ENCODE results near the gene RIT2.
"Not testable (repeated sequence)": the region's sequence is repeated elsewhere in the genome, so short reads cannot be mapped to it uniquely, and the experiment has no call there.

The RIT2 gene

GRCh38 chr18:42822711-42823110 lies 292.8 kb downstream of the RIT2 start:
- DNase-seq (ENCODE audit: insufficient read length): no peak
- no peak for FAIRE-seq
- TF ChIP-seq POLR2A (IDR thresholded peaks at IDR 0.05; ENCODE audit: low read depth, low read length) (no peak), TAF1 (IDR thresholded peaks at IDR 0.05; ENCODE audit: borderline replicate concordance, low read depth, low read length) (no peak), POLR2AphosphoS5 (IDR thresholded peaks at IDR 0.05; ENCODE audit: low read depth, low read length) (no peak)

DNA sequence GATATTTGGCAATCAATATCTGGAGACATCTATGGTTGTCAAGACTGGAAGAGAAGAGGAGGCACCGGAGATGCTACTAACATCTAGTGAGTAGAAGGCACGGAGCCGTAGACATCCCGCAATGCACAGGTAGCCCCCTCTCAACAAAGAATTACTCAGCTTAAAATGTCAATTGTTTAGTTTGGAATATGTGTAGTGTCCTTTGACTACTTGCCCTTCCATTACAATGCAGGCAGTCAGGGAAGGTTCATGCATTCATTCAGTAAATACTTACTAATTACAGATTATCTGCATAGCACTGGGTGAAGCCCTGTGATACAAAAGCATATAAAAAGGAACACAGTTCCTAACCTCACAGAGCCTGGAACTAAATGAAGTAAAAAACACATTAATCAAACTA lies 294.0 kb downstream of the RIT2 start:
- no peak for TF ChIP-seq POLR2A (IDR thresholded peaks at IDR 0.05; ENCODE audit: low read depth, low read length)
- FAIRE-seq (no peak), DNase-seq (ENCODE audit: insufficient read length) (no peak)

- TF ChIP-seq POLR2A (IDR thresholded peaks at IDR 0.05; ENCODE audit: low read depth, low read length): no peak
- no peak for TF ChIP-seq POLR2AphosphoS5 (IDR thresholded peaks at IDR 0.05; ENCODE audit: low read depth, low read length)
- no peak for TF ChIP-seq TAF1 (IDR thresholded peaks at IDR 0.05; ENCODE audit: borderline replicate concordance, low read depth, low read length)
- DNase-seq (ENCODE audit: insufficient read length) (no peak), FAIRE-seq (no peak)
Observed at GRCh38 chr18:42814618-42815017, 300.9 kb downstream of the RIT2 start.

GRCh38 chr18:42814184-42814583 lies 301.3 kb downstream of the RIT2 start:
- no peak for FAIRE-seq
- no peak for TF ChIP-seq POLR2A (IDR thresholded peaks at IDR 0.05; ENCODE audit: low read depth, low read length)
- no peak for TF ChIP-seq POLR2AphosphoS5 (IDR thresholded peaks at IDR 0.05; ENCODE audit: low read depth, low read length)
- no peak for TF ChIP-seq TAF1 (IDR thresholded peaks at IDR 0.05; ENCODE audit: borderline replicate concordance, low read depth, low read length)
- no peak for DNase-seq (ENCODE audit: insufficient read length)

- no peak for FAIRE-seq
- TF ChIP-seq POLR2AphosphoS5 (IDR thresholded peaks at IDR 0.05; ENCODE audit: low read depth, low read length) (no peak), POLR2A (IDR thresholded peaks at IDR 0.05; ENCODE audit: low read depth, low read length) (no peak), TAF1 (IDR thresholded peaks at IDR 0.05; ENCODE audit: borderline replicate concordance, low read depth, low read length) (no peak)
- DNase-seq (ENCODE audit: insufficient read length): no peak
Observed at GRCh38 chr18:42813570-42813969, 301.9 kb downstream of the RIT2 start.

DNA sequence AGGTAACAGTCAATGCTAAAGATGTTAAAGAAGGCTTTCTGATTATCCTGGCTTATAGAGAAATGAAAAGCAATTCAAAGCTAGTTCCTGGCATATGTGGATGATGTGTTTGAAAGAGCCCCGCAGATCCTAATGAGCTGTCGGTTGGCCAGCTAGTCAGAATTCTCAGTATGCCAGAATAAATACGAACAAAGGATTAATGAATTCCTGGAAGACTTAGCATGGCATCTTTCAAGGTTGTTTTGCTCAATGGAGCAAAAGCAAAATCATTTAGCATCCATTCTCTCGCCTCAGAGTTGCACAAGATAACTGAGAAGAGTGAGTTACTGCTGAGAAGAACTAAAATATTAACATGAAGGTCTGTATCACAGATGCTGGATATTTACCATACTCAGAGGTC lies 307.6 kb downstream of the RIT2 start:
- no peak for FAIRE-seq
- DNase-seq (ENCODE audit: insufficient read length): no peak
- TF ChIP-seq TAF1 (IDR thresholded peaks at IDR 0.05; ENCODE audit: borderline replicate concordance, low read depth, low read length): no peak
- TF ChIP-seq POLR2A (IDR thresholded peaks at IDR 0.05; ENCODE audit: low read depth, low read length): no peak
- TF ChIP-seq POLR2AphosphoS5 (IDR thresholded peaks at IDR 0.05; ENCODE audit: low read depth, low read length): no peak

- TF ChIP-seq POLR2A (IDR thresholded peaks at IDR 0.05; ENCODE audit: low read depth, low read length) (no peak), TAF1 (IDR thresholded peaks at IDR 0.05; ENCODE audit: borderline replicate concordance, low read depth, low read length) (no peak), POLR2AphosphoS5 (IDR thresholded peaks at IDR 0.05; ENCODE audit: low read depth, low read length) (no peak)
- DNase-seq (ENCODE audit: insufficient read length) (no peak), FAIRE-seq (no peak)
Observed at GRCh38 chr18:42801706-42802105, 313.8 kb downstream of the RIT2 start.

GRCh38 chr18:42798606-42799170 lies 316.8 kb downstream of the RIT2 start:
- TF ChIP-seq POLR2A (IDR thresholded peaks at IDR 0.05; ENCODE audit: low read depth, low read length) (no peak), TAF1 (IDR thresholded peaks at IDR 0.05; ENCODE audit: borderline replicate concordance, low read depth, low read length) (no peak)
- no peak for DNase-seq (ENCODE audit: insufficient read length)
- FAIRE-seq: no peak

DNA sequence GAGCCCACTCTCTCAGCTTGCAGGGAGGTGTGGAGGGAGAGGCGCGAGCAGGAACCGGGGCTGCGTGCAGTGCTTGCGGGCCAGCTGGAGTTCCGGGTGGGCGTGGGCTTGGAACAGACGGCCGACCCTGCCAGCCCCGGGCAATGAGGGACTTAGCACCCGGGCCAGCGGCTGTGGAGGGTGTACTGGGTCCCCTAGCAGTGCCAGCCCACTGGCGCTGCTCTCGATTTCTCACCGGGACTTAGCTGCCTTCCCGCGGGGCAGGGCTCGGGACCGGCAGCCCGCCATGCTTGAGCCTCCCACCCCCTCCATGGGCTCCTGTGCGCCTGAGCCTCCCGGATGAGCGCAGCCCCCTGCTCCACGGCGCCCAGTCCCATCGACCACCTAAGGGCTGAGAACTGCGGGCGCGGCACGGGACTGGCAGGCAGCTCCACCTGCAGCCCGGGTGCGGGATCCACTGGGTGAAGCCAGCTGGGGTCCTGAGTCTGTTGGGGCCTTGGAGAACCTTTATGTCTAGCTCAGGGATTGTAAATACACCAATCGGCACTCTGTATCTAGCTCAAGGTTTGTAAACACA lies 320.2 kb downstream of the RIT2 start:
- not testable (repeated sequence) for FAIRE-seq; DNase-seq (ENCODE audit: insufficient read length)

- TF ChIP-seq TAF1 (IDR thresholded peaks at IDR 0.05; ENCODE audit: borderline replicate concordance, low read depth, low read length): no peak
- no peak for TF ChIP-seq POLR2A (IDR thresholded peaks at IDR 0.05; ENCODE audit: low read depth, low read length)
- no peak for TF ChIP-seq POLR2AphosphoS5 (IDR thresholded peaks at IDR 0.05; ENCODE audit: low read depth, low read length)
- FAIRE-seq (no peak), DNase-seq (ENCODE audit: insufficient read length) (no peak)
Observed at GRCh38 chr18:42792731-42793130, 322.8 kb downstream of the RIT2 start.

- FAIRE-seq: no peak
- DNase-seq (ENCODE audit: insufficient read length): no peak
- TF ChIP-seq POLR2A (IDR thresholded peaks at IDR 0.05; ENCODE audit: low read depth, low read length): no peak
- TF ChIP-seq POLR2AphosphoS5 (IDR thresholded peaks at IDR 0.05; ENCODE audit: low read depth, low read length): no peak
- no peak for TF ChIP-seq TAF1 (IDR thresholded peaks at IDR 0.05; ENCODE audit: borderline replicate concordance, low read depth, low read length)
Observed at GRCh38 chr18:42784632-42785031, 330.9 kb downstream of the RIT2 start.

GRCh38 chr18:42782929-42783328 lies 332.6 kb downstream of the RIT2 start:
- DNase-seq (ENCODE audit: insufficient read length) (no peak), FAIRE-seq (no peak)
- TF ChIP-seq POLR2A (IDR thresholded peaks at IDR 0.05; ENCODE audit: low read depth, low read length) (no peak), POLR2AphosphoS5 (IDR thresholded peaks at IDR 0.05; ENCODE audit: low read depth, low read length) (no peak), TAF1 (IDR thresholded peaks at IDR 0.05; ENCODE audit: borderline replicate concordance, low read depth, low read length) (no peak)

DNA sequence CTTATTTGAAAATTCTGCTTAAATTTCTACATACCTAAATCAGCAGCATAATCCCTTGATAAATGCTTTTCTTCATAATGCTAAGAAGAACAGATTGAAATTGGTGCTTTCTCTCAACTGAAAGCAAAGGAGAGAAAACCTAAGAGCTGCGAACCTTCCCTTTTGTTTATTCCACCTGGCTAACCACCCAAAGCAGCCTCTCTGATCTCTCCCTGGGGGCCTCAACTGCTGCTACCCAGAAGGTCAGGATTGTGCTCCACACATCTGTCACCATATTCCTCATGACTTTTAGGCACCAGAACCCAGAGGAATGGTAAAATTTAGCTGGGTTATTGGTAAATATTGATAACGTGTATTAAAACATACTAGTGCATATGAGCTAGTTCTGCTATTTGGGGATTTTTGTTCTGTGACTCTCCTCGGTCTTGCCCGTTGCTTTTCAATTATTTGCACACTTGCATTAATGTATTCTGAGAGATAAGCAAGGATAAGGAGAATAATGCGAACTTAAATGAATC lies 334.1 kb downstream of the RIT2 start:
- DNase-seq (ENCODE audit: insufficient read length) (no peak), FAIRE-seq (no peak)
- TF ChIP-seq TAF1 (IDR thresholded peaks at IDR 0.05; ENCODE audit: borderline replicate concordance, low read depth, low read length) (no peak), POLR2A (IDR thresholded peaks at IDR 0.05; ENCODE audit: low read depth, low read length) (no peak), POLR2AphosphoS5 (IDR thresholded peaks at IDR 0.05; ENCODE audit: low read depth, low read length) (no peak)
